K562 (cell line): ENCODE data around the gene FXYD1. TPM values are rescaled to one million over a fixed set of nuclear protein-coding genes. Genes with fewer than 3 reads are reported as not detected.

Source experiments
- CBX3 ChIP-seq, 2 experiments: IDR thresholded peaks; 1 replicate in 1 of 2; 2 replicates in 1 of 2; pipeline ENCODE4 v1.6.1; 2012; ENCODE audit warnings: inconsistent platforms in 2 of 2, low read length in 2 of 2, borderline replicate concordance in 1 of 2, control low read depth in 1 of 2
- CC2D1A ChIP-seq: fragments of 450-650 bp; IDR thresholded peaks from 2 replicates; pipeline ENCODE4 v1.6.1; 2017; ENCODE audit warnings: mild to moderate bottlenecking
- CEBPB ChIP-seq: fragments of 450-650 bp; IDR thresholded peaks from 2 replicates; pipeline ENCODE4 v1.6.1; 2016; ENCODE audit warnings: missing genetic modification characterization, missing compliant biosample characterization
- CTCF ChIP-seq, 3 experiments: IDR thresholded peaks in 2 of 3; conservative IDR thresholded peaks in 1 of 3; 2 replicates each; pipeline ENCODE4 v1.5.1; 2011 to 2012; ENCODE audit warnings: low read length in 3 of 3, mild to moderate bottlenecking in 3 of 3, control low read depth in 2 of 3, improper control_type of control experiment in 1 of 3, inconsistent platforms in 1 of 3, low read depth in 1 of 3, mixed read lengths in 1 of 3, moderate library complexity in 1 of 3; ENCODE audit not compliant: insufficient read depth in 2 of 3
- CXXC5 ChIP-seq: fragments of 250-450 bp; sonication (Bioruptor Pico); IDR thresholded peaks from 2 replicates; pipeline ENCODE4 v1.8.0; 2022; ENCODE audit warnings: inconsistent platforms, mild to moderate bottlenecking, moderate library complexity
- EP300 ChIP-seq: IDR thresholded peaks from 2 replicates; pipeline ENCODE4 v1.6.1; 2012; ENCODE audit warnings: low read length, improper control_type of control experiment
- KLF16 ChIP-seq: IDR thresholded peaks from 2 replicates; pipeline ENCODE4 v1.6.1; 2016; ENCODE audit warnings: antibody characterized with exemption
- MYNN ChIP-seq, 2 experiments: sonication (generic); formaldehyde crosslinking in 1 of 2; IDR thresholded peaks; 2 replicates each; pipeline versions ENCODE4 v1.5.0 to v1.6.1; 2016 to 2020; ENCODE audit warnings: antibody characterized with exemption in 1 of 2, missing genetic modification reagents in 1 of 2
- NFE2 ChIP-seq: IDR thresholded peaks from 2 replicates; pipeline ENCODE4 v1.6.1; 2014; ENCODE audit warnings: antibody characterized with exemption, low read depth
- NR2C2 ChIP-seq, 2 experiments: fragments of 200-800 bp in 1 of 2; sonication (Bioruptor generic) in 1 of 2; sonication (generic) in 1 of 2; formaldehyde crosslinking in 1 of 2; IDR thresholded peaks; 2 replicates each; pipeline versions ENCODE4 v1.6.1 to v1.8.0; 2016 to 2022; ENCODE audit warnings: mild to moderate bottlenecking in 1 of 2, missing compliant biosample characterization in 1 of 2, missing genetic modification characterization in 1 of 2, missing genetic modification reagents in 1 of 2
- SMAD1 ChIP-seq: fragments of 150-350 bp; IDR thresholded peaks from 2 replicates; pipeline ENCODE4 v1.6.1; 2014; ENCODE audit warnings: low read length, low read depth; ENCODE audit not compliant: partially characterized antibody
- SOX6 ChIP-seq: fragments of 450-650 bp; IDR thresholded peaks from 2 replicates; pipeline ENCODE4 v1.6.1; 2014; ENCODE audit warnings: mild to moderate bottlenecking
- TCF7L2 ChIP-seq: fragments of 150-350 bp; IDR thresholded peaks from 2 replicates; pipeline ENCODE4 v1.6.1; 2016; ENCODE audit warnings: low read depth, mild to moderate bottlenecking, low read length, moderate library complexity
- TEAD4 ChIP-seq, 2 experiments: sonication (generic) in 1 of 2; formaldehyde crosslinking in 1 of 2; IDR thresholded peaks; 2 replicates each; pipeline versions ENCODE4 v1.6.1 to v1.8.0; 2012 to 2022; ENCODE audit warnings: borderline replicate concordance in 1 of 2, inconsistent platforms in 1 of 2, low read length in 1 of 2, mild to moderate bottlenecking in 1 of 2, missing genetic modification reagents in 1 of 2
- VEZF1 ChIP-seq: fragments of 200-800 bp; sonication (Bioruptor generic); IDR thresholded peaks from 2 replicates; pipeline ENCODE4 v1.6.1; 2017; ENCODE audit warnings: missing genetic modification characterization, missing compliant biosample characterization
- XRCC5 ChIP-seq: fragments of 200-400 bp; formaldehyde crosslinking; IDR thresholded peaks from 2 replicates; pipeline ENCODE4 v1.6.1; 2017; ENCODE audit warnings: low read depth, mild to moderate bottlenecking, low read length
- ZKSCAN1 ChIP-seq: fragments of 150-350 bp; IDR thresholded peaks from 2 replicates; pipeline ENCODE4 v1.6.1; 2016; ENCODE audit warnings: low read depth, low read length
- ZNF134 ChIP-seq: fragments of 250-450 bp; sonication (Bioruptor Pico); conservative IDR thresholded peaks from 2 replicates; pipeline ENCODE4 v1.4.0; 2020
- ZNF239 ChIP-seq: fragments of 250-450 bp; sonication (Bioruptor Pico); IDR thresholded peaks from 2 replicates; pipeline ENCODE4 v1.4.0; 2020; ENCODE audit warnings: mild to moderate bottlenecking
- ZNF316 ChIP-seq: fragments of 450-650 bp; IDR thresholded peaks from 2 replicates; pipeline ENCODE4 v1.6.1; 2016
- polyA plus RNA-seq, 8 experiments: library from polyadenylated mRNA; depleted of rRNA in 4 of 8; stranded (reverse) in 5 of 8; unstranded in 3 of 8; fragments of >200 nt; fragmentation: Nextera tagmentation in 2 of 8; fragmentation: Illumina TruSeq in 1 of 8; extraction: Ambion mirVana in 2 of 8; extraction: Trizol in 1 of 8; gene quantifications; 2 replicates each; pipeline versions ENCODE4 v1.2.1 to v1.2.3, GENCODE V29; 2011 to 2014; ENCODE audit warnings: inconsistent platforms in 1 of 8, missing spikeins in 1 of 8
- total RNA-seq, 7 experiments: library from RNA; depleted of rRNA in 6 of 7; stranded (reverse); fragments of >200 nt in 6 of 7; fragmentation: Illumina TruSeq in 2 of 7; extraction: Trizol in 2 of 7; gene quantifications; 2 replicates each; pipeline versions ENCODE4 v1.2.1 to v1.2.3, GENCODE V29; 2011 to 2021; ENCODE audit warnings: low replicate concordance in 1 of 7
- TF ChIP-seq, protein P1 (sequence below): sonication (generic); formaldehyde crosslinking; IDR thresholded peaks from 2 replicates; pipeline ENCODE4 v1.9.0; 2022; ENCODE audit warnings: mild to moderate bottlenecking, missing genetic modification reagents

The FXYD1 gene
- total and polyA plus RNA-seq, 9 of the 15 experiments (the other 6 are each of a cell fraction or from before 2014, with no cell fraction given), result 0.40 to 3.2 (median 1.8) TPM; not detected in 3

DNA sequence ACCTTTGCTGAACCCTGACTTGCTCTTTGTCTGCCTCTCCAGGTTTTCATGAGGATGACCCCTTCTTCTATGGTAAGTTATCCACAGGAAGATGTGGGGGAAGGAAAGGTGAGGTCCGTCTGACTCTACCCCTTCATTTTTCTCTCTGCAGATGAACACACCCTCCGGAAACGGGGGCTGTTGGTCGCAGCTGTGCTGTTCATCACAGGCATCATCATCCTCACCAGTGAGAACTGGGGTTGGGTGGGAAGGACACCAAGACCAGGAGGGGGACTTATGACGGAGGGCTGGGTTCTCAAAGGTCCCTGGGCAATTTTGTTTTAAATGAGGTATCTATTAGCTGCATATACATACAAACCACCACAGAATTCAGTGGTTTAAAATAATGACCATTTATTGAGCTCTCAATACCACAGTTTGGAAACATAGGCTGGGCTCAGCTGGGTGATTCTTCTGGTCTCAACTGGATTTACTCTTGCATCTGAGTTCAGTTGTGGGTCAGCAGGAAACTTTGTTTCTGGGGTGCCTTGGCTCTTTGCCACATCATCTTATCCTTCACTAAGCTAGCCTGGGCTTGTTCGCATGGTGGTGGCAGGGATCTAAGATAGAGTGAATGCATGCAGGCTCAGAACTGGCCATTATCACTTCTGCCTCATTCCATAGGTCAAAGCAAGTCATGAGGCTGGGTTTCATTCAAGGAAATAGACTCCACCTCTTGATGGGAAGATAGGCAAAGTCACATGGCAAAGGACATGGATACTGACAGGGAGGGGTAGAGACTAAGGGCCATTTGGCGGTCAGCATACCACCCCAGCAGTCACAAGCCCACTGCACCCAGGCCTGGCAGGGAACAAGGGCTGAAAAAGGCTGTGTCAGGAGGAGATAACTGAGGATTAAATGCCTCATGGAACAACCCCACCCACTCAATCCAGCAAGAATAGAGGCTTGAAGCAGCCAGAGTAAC lies 27.8 kb downstream of the FXYD1 start (continued):
- TF ChIP-seq ZNF316 (peak; percentile 13; the same call in 1 of the 2 replicates), SMAD1 (no peak), CXXC5 (CRISPR knock-in tag) (peak; percentile 42; the same call in 1 of the 2 replicates), TCF7L2 (no peak), KLF16 (peak; percentile 47; the same call in 1 of the 2 replicates), CTCF (IDR thresholded peaks at IDR 0.05 in 2 of 3, conservative IDR thresholded peaks at IDR 0.05 in 1 of 3; ENCODE audit: insufficient read depth in 2 of 3, low read depth in 1 of 3, low read length in 3 of 3) (no peak; a peak in 1 of 6 replicates), CEBPB (tag) (no peak), ZNF239 (peak; percentile 33; the same call in 1 of the 2 replicates), NR2C2 (CRISPR knock-in tag; IDR thresholded peaks at IDR 0.05) (no peak), NR2C2 (tag; IDR thresholded peaks at IDR 0.05) (peak; percentile 54), ZNF134 (0 out of 2 replicates have a peak, but pooled peaks have one; percentile 30), CC2D1A (peak; percentile 39; the same call in 1 of the 2 replicates), CBX3 (IDR thresholded peaks at IDR 0.05; ENCODE audit: borderline replicate concordance in 1 of 2, low read length in 2 of 2) (peak in 1 of 2 experiments; percentile 48; a peak in 1 of 3 replicates), EP300 (peak; percentile 57; the same call in 1 of the 2 replicates), NFE2 (peak; percentile 36; the same call in 1 of the 2 replicates), TEAD4 (IDR thresholded peaks at IDR 0.05; ENCODE audit: low read length) (peak; percentile 70), TEAD4 (CRISPR knock-in tag; IDR thresholded peaks at IDR 0.05; ENCODE audit: borderline replicate concordance) (no peak), XRCC5 (no peak), SOX6 (peak; percentile 36; the same call in 1 of the 2 replicates), VEZF1 (CRISPR knock-in tag) (peak; percentile 68), MYNN (IDR thresholded peaks at IDR 0.05) (peak; percentile 40; the same call in 1 of the 2 replicates), MYNN (CRISPR knock-in tag; IDR thresholded peaks at IDR 0.05) (no peak), ZKSCAN1 (no peak)
- TF ChIP-seq, protein P1, sequence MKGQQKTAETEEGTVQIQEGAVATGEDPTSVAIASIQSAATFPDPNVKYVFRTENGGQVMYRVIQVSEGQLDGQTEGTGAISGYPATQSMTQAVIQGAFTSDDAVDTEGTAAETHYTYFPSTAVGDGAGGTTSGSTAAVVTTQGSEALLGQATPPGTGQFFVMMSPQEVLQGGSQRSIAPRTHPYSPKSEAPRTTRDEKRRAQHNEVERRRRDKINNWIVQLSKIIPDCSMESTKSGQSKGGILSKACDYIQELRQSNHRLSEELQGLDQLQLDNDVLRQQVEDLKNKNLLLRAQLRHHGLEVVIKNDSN (CRISPR knock-in tag), result peak; percentile 91
